Thymus (tissue), 11 donors: ENCODE measurements around the gene C14orf119. TPM values are rescaled to one million over a fixed set of nuclear protein-coding genes. Genes with fewer than 3 reads are reported as not detected.

Source experiments
- DNase-seq, 9 donors: peaks; one replicate each; pipeline ENCODE4 v3.0.0-alpha.2; 2013; ENCODE audit warnings: low spot score in 9 of 9, low read depth in 6 of 9, missing footprints in 1 of 9
- H3K27ac ChIP-seq, 2 donors: one replicate each; pipeline ENCODE4 v1.5.1; 2013; ENCODE audit warnings: control low read depth in 1 of 2, low read depth in 1 of 2, low read length in 1 of 2, mild to moderate bottlenecking in 1 of 2, moderate library complexity in 1 of 2
- H3K27me3 ChIP-seq, 2 donors: one replicate each; pipeline ENCODE4 v1.5.1; 2013; ENCODE audit warnings: low read length in 1 of 2; ENCODE audit not compliant: control insufficient read depth in 2 of 2, insufficient read depth in 1 of 2
- H3K36me3 ChIP-seq, 2 donors: one replicate each; pipeline ENCODE4 v1.5.1; 2013; ENCODE audit warnings: low read length in 1 of 2, mild to moderate bottlenecking in 1 of 2, moderate library complexity in 1 of 2; ENCODE audit not compliant: control insufficient read depth in 2 of 2, insufficient read depth in 2 of 2
- H3K4me1 ChIP-seq, 2 donors: one replicate each; pipeline ENCODE4 v1.5.1; 2013; ENCODE audit warnings: low read length in 2 of 2; ENCODE audit not compliant: control insufficient read depth in 2 of 2, insufficient read depth in 2 of 2
- H3K4me3 ChIP-seq, 2 donors: one replicate each; pipeline ENCODE4 v1.5.1; 2013; ENCODE audit warnings: low read length in 2 of 2, control low read depth in 1 of 2, mild to moderate bottlenecking in 1 of 2
- H3K9me3 ChIP-seq, 2 donors: one replicate each; pipeline ENCODE4 v1.5.1; 2013; ENCODE audit warnings: low read length in 1 of 2, mild to moderate bottlenecking in 1 of 2; ENCODE audit not compliant: control insufficient read depth in 2 of 2, insufficient read depth in 1 of 2
- WGBS: extraction: QIAGEN DNeasy Blood & Tissue Kit; methylation state at CpG from one replicate; pipeline ENCODE4 v1.1.7; 2013; 5-methylcytosine and 5-hydroxymethylcytosine counted together
- polyA plus RNA-seq: library from polyadenylated mRNA; stranded (reverse); fragments of 200-250 nt; gene quantifications from one replicate; pipeline ENCODE4 v1.2.3, GENCODE V29; 2013
- total RNA-seq: library from RNA; stranded (reverse); fragments of 120-200 nt; gene quantifications from one replicate; pipeline ENCODE4 v1.2.4, GENCODE V29; 2013
- donor health status: healthy.

The C14orf119 gene
- total and polyA plus RNA-seq, 2 donors: 43.6 to 52.9 TPM

- Histone ChIP-seq H3K4me1 (peaks cover 13 to 32% of the 10 kb centered on the region in 2 donors), H3K27ac (no peak overlapping the region), H3K36me3 (peaks cover 62 to 78% of the 10 kb centered on the region in 2 donors), H3K9me3 (no peaks in the 10 kb centered on the region), H3K27me3 (no peaks in the 10 kb centered on the region), H3K4me3 (no peak overlapping the region)
- no peak for DNase-seq
- WGBS: 94% methylated on average over 14 of the region's 14 CpGs
Observed at GRCh38 chr14:23067847-23068788, 27.2 kb upstream of the C14orf119 start.

- Histone ChIP-seq H3K9me3 (no peaks in the 10 kb centered on the region), H3K36me3 (peaks cover 58 to 76% of the 10 kb centered on the region in 2 donors), H3K4me1 (peaks cover 13 to 32% of the 10 kb centered on the region in 2 donors), H3K4me3 (no peak overlapping the region), H3K27me3 (no peaks in the 10 kb centered on the region), H3K27ac (peak overlapping the region in 1 of 2 donors; percentile 52)
- 45% methylated on average over 8 of the region's 8 CpGs for WGBS
- DNase-seq: peak; percentile 55 to 91 (median 81)
Observed at GRCh38 chr14:23068789-23069412, 26.4 kb upstream of the C14orf119 start.

- Histone ChIP-seq H3K4me3 (no peak overlapping the region), H3K9me3 (no peaks in the 10 kb centered on the region), H3K27me3 (no peaks in the 10 kb centered on the region), H3K27ac (peak overlapping the region in 1 of 2 donors; percentile 52), H3K4me1 (peaks cover 13 to 32% of the 10 kb centered on the region in 2 donors), H3K36me3 (peaks cover 57 to 72% of the 10 kb centered on the region in 2 donors)
- DNase-seq: no peak
- WGBS: 97% methylated on average over 4 of the region's 4 CpGs
Observed at GRCh38 chr14:23069413-23069806, 25.9 kb upstream of the C14orf119 start.

- peaks cover 59 to 72% of the 10 kb centered on the region in 2 donors for H3K36me3 ChIP-seq
- 28% methylated on average over 10 of the region's 10 CpGs for WGBS
- H3K27me3 ChIP-seq: no peaks in the 10 kb centered on the region
- H3K4me3 ChIP-seq: peak overlapping the region; percentile 67 to 82
- peaks cover 13 to 32% of the 10 kb centered on the region in 2 donors for H3K4me1 ChIP-seq
- no peaks in the 10 kb centered on the region for H3K9me3 ChIP-seq
- DNase-seq: no peak
- H3K27ac ChIP-seq: peak overlapping the region in 1 of 2 donors; percentile 71
Observed at GRCh38 chr14:23070262-23071129, 24.8 kb upstream of the C14orf119 start.

- H3K27ac ChIP-seq: peak overlapping the region; percentile 62 to 71
- peaks cover 13 to 32% of the 10 kb centered on the region in 2 donors for H3K4me1 ChIP-seq
- WGBS: 4% methylated on average over 14 of the region's 14 CpGs
- no peaks in the 10 kb centered on the region for H3K9me3 ChIP-seq
- H3K36me3 ChIP-seq: peaks cover 58 to 72% of the 10 kb centered on the region in 2 donors
- peak in 8 of 9 donors; percentile 59 to 89 (median 70) for DNase-seq
- H3K4me3 ChIP-seq: peak overlapping the region; percentile 67 to 82
- no peaks in the 10 kb centered on the region for H3K27me3 ChIP-seq
Observed at GRCh38 chr14:23071244-23071920, 23.9 kb upstream of the C14orf119 start.

GRCh38 chr14:23071921-23072539 lies 23.3 kb upstream of the C14orf119 start:
- no peaks in the 10 kb centered on the region for H3K27me3 ChIP-seq
- H3K9me3 ChIP-seq: no peaks in the 10 kb centered on the region
- peak overlapping the region in 1 of 2 donors; percentile 71 for H3K27ac ChIP-seq
- DNase-seq: no peak
- peak overlapping the region in 1 of 2 donors; percentile 67 for H3K4me3 ChIP-seq
- 81% methylated on average over 5 of the region's 5 CpGs for WGBS
- H3K4me1 ChIP-seq: peaks cover 13 to 32% of the 10 kb centered on the region in 2 donors
- peaks cover 58 to 72% of the 10 kb centered on the region in 2 donors for H3K36me3 ChIP-seq

- Histone ChIP-seq H3K9me3 (no peaks in the 10 kb centered on the region), H3K27ac (no peak overlapping the region), H3K4me3 (no peak overlapping the region), H3K27me3 (no peaks in the 10 kb centered on the region), H3K36me3 (peaks cover 63 to 75% of the 10 kb centered on the region in 2 donors), H3K4me1 (peaks cover 13 to 18% of the 10 kb centered on the region in 2 donors)
- DNase-seq: no peak
- 97% methylated on average over 1 of the region's 1 CpG for WGBS
Observed at GRCh38 chr14:23074906-23075305, 20.4 kb upstream of the C14orf119 start.
